Ramos (cell line): ENCODE data around the gene WSCD2.

ENCODE experiments used
- in situ Hi-C: fragments of 300-500 bp; cut with MboI; formaldehyde crosslinking; loops from one replicate; pipeline ENCODE4 v1.14.3; 2022; ENCODE audit warnings: low sequenced_read_pairs; ENCODE audit not compliant: unreplicated experiment

WSCD2 gene

DNA sequence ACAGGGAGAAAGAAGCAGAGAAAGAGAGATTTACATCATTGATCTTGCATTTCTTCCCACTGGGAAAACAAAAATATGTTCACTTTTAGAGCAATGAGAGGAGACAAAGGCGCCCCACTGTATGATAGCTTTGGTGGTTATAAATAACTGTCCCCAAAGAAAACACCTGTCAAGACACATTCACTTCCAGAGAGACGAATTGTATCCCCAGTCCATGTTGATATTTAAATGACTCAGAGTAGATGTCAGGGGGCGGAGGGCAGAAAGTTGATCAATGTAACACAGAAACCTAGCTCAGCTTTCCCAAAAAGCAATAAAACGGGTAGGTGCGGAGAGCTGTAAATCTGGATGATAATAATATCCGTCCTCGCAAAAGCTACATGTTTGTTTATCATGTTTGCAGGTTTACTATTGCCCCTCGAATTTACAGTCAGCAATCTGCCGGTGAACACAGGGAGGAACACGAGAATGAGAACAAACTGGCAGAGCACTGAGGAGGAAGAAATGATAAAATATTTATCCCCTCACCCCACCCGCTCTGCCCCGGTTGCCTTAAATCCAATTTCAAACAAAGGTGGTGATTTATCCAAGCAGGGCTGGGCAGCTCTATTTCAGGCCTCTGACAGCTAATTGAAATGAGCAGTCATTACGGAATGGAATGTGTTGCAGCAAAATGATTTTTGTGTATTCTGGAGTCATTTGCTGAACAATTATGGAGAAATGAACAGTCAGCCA, 125.6 kb downstream of the WSCD2 start:
- in situ Hi-C loops, result no loop called here

DNA sequence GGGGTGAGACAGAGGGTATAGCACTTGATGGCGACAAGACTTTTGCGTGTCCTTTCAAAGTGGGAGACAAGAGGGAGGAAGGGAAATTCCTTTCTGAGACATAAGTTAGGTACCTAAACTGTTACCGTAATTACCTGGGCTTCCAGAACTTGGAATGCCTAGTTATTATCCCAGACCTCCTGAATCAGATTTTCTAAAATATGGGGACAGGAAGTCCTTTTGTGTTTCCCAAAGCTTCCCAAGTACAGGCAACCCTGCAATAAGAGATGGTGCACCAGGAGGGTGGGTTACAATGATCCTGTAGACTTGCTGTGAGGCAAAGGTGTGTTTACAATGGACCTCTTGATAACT, 126.1 kb downstream of the WSCD2 start:
- in situ Hi-C loops, result no loop called here

DNA sequence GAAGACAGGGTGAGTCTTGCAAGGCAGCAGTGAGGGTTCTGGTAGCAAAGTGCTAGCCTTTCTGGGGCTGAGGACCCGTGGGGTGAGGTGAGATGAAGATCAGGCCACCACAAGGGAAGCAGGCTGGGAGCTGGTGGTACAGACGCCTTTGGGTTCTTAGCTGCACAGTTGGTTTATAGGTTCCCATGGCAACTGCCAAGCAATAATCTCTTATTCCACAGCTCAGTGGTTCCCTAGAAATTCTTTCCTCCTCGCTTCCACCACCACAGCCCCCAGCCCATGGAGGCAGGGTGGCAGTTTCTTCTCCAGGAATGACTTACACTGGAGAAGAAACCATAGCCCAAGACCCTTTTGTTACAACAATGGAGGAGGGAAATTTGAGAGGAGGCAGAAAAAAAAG, 127.9 kb downstream of the WSCD2 start:
- in situ Hi-C loops, result no loop called here

DNA sequence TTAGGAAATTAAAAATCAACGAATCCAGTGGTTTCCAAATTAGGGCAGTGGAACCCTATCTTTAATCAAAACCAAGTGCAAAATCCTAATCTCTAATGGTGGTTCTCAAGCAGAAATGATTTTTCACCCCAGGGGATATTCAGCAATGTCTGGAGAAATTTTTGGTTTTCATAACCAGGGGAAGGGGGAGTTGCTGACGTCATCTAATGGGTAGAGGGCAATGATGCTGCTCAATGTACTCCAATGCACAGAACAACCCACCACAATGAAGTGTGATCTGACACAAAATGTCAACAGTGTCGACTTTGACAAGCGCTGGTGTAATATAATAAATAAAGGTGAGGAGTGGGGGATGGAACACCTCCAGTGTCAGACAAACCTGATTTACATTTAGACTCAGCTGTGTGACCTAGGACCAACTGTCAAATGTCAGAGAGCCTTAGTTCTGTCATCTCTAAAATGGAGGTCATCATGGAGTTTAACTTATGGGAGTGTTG, 128.6 kb downstream of the WSCD2 start:
- in situ Hi-C loops, result no loop called here

DNA sequence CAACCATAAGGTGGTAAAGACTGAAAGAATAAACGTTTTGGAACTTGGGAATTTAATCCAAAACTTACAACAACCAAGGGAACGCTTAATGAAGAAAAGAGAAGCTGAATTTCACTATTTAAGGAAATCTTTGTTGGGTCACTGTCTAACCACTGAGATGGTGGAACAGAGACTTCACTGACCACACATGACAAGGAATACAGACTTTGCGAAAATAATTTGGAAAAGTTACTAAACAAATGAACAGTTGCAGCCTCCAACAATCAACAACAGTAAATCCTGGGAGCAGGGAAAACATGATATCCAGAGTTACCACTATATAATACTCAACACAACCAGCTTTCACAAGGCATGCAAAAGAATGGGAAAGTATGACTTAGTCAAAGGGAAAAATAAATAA, 131.0 kb downstream of the WSCD2 start:
- in situ Hi-C loops, result no loop called here

DNA sequence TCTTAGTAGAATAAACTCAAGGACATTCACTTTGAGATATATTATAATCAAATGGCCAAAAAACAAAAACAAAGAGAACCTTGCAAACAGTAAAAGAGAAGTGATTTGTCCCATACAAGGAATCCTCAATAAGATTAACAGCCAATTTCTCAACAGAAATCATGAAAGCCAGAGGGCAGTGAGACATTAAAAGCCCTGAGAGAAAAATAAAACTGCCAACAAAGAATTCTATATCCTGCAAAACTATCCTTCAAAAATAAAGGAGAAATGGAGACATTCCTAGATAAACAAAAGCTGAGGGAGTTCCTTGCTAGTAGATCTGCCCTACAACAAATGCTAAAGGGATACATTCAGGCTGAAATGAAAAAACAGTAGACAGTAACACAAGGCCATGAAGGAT, 131.9 kb downstream of the WSCD2 start:
- in situ Hi-C loops, result no loop called here

DNA sequence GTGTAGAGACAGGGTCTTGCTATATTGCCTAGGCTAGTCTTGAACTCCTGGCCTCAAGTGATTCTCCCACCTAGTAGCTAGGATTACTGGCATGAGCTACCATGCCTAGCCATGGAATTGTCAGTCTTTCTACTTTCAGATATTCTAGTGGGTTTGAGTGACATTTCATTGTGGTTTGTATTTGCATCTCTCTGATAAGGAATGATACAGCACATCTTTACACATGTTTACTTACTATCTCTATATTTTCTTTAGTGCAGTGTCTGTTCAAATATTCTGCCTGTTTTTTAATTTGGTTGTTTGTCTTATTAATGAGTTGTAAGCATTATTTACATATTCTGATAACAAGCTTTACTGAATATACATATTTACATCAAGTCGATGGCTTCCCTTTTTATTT, 136.4 kb downstream of the WSCD2 start:
- in situ Hi-C loops, result no loop called here

DNA sequence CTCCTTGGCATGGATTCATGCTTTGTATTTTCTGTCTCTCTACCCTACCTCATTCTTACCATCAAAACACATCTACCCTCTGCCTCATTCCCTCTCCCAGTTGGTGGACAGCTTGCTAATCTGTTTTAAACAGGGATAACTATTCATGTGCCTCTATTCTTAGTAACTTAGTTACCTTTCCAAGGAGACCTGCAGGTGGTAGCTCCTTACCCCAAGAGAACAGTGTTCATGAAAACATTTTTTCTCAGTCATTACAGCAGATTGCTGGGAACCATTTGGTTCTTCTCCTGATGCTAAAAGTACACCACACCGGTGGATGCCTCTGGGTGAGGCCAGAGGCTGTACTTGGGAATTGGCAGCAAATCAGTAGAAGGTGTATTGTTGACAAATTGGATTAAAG, 137.0 kb downstream of the WSCD2 start:
- in situ Hi-C loops, result no loop called here

DNA sequence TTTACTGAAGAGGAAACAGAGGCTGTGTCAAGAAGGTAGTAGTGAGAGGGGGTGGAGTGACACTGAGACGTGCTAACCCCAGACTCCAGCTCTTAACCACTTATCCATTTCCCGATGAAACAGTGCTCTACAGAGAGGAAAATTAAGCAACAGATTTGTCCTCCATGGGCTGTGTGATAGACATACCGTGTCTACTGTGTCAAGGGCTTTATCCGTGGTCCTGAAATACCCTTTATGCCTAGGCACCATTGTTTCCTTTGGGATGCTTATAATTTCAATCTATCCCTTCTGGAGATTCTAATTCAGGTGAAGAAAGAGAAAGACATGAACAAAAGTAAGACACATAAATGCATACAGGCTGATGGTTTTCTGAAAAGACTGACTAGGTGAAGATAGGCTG, 138.4 kb downstream of the WSCD2 start:
- in situ Hi-C loops, result no loop called here

DNA sequence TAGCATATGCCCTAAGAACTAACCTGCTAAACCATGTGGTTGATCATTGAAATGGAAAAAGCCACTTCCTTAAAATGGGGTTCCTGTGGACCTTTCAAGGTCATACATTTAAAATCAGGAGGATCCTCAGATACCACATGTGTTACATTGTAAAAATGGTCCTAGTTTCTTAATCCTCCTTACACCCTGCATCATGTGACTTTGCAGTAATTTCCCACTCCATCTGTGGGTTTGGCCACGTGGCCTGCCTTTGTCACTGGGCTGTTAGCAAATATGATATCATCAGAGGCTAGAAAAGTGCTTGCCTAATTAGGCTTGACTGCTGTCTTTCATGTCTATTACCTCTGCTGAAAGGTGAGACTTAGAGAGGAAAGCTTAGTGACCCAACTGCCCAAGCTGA, 139.3 kb downstream of the WSCD2 start:
- in situ Hi-C loops, result no loop called here

DNA sequence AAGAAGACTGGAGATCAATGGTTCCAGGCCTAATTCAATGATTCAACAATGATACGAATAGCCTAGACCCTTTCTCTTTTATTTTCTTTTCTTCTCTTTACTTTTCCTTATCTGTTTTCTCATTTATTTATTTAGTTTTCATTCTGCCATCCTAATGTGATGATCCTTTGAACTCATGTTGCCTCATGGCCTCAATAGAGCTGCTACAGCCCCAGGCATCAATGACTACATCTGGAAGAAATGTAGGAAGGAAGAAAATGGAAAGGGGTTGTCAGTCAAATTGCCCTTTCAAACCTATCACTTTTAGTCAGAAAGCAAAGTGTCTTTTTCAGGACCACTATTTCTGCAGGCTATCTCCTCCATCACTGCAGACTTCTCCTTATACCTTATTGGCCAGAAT, 140.1 kb downstream of the WSCD2 start:
- in situ Hi-C loops, result no loop called here

DNA sequence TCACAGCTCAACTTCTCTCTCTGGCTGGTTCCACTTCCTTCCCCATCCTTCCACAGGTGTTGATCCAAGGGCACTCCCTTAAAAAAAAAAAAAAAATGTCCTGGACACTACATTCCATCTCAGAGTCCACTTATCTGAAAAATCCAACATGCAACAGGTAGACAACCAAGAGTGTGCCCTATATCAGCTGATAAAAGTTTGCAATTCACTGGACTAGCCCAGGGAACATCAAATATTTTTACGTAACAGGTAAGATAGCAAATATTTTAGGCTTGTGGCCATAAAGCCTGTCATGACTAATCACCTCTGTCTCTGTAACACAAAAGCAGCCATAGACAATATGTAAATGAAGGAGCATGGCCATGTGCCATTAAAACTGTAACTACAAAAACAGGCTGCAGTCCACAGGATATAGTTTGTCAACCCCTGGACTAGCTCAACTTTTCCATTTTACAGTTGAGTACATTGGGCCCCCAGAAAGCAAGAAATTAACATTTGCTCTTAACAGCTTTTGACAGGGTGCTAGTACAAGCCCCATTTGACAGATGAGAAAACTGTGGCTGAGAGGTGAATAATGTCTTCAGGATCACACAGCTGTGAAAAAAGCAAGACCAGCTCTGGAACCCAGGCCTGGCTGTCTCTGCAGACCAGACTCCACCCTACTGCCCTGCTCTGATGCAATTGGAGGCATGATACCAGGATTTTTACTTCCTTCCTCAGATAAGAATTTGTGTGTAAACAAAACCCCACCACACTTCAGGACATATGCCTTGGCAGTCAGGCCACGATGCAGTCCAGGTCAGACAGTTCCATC, 141.2 kb downstream of the WSCD2 start:
- in situ Hi-C loops, result no loop called here

DNA sequence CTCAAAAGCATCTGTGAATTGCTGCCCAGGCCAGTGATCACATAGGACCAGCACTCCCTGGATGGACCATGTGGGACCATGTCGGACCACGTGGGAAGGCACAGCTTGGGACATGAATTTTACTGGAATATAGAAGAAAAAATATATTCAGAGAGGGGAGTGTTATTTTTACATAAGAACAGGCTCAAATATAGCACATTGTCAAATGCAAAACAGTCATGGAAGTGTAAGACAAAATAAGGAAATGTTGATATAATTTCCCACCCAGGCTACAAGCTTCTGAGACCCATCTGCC, 141.7 kb downstream of the WSCD2 start:
- in situ Hi-C loops, result no loop called here

DNA sequence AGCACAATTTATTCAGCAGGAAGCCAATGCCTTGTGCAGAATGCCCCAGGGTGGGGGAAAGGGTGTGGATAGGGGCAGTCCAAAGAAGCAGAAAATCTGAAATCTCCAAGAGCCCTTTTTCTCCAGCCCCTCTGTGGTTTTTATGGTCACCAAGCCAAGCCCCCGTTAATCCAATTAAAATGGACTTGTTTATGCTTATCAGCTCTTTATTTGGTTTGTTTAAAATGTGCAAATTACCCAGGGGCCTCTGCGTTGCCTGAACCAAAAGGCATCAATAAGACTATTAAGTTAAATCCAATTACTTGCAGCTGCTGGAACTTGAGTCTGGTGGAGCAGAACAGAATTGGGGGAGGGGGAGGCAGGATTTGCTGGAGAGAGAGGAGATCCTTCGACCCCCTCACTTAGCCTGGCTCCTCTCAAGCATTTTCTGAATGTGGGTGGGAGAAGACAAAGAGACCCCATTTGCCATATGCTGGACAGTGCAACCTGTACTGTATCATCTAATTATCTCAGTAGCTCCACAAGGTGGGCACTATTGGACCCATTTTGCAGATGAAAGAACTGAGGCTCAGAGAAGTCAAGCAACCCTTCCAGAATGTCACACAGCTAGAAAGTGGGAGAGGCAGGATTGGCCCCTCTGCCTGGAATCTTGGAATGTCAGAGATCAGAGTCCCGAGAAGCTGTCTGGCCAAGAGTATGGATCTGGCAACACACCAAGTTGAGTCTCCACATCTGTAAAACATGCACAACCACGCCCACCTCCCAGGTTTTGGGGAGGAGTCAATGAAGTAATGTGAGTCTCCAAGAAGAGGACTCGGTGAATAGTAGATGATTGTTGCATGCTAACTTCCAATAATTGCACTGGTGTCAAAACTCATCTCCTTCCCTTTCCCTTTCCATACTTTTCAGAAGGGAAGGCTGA, 143.1 kb downstream of the WSCD2 start:
- in situ Hi-C loops, result no loop called here

DNA sequence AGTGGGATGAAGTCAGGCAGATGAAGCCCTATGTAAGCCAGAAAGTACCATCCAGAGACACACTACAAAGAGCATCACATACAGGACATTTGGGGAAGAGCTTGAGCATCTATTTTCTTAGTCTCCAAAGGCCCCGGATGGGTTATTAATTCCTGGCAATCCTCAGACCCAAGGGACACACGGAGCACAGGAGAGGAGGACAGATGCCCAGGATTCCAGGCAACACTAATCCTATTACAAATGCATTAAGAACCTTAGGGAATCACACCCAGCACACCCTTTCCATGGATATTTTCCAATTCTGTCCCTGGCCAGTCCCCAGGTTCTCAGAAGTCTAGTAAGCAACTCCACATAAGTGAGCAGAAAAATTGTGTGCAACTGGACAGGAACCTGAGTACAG, 144.1 kb downstream of the WSCD2 start:
- in situ Hi-C loops, result no loop called here

DNA sequence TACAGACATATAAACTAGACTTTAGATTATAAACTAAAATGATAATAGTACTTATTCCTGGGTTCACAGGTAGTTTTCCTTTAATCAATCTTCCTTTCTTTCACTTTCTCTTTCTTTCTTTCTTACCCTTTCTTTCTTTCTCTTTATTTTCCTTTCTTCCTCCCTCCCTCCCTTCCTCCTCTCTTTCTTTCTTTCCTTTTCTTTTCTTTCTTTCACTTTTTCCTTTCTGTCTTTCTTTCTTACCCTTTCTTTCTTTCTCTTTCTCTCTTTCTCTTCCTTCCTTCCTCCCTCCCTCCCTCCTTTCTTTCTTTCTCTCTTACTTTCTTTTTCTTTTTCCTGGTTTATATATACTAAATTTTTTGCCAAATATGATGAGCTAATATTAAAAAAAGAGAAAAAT, 148.5 kb downstream of the WSCD2 start:
- in situ Hi-C loops, result no loop called here

DNA sequence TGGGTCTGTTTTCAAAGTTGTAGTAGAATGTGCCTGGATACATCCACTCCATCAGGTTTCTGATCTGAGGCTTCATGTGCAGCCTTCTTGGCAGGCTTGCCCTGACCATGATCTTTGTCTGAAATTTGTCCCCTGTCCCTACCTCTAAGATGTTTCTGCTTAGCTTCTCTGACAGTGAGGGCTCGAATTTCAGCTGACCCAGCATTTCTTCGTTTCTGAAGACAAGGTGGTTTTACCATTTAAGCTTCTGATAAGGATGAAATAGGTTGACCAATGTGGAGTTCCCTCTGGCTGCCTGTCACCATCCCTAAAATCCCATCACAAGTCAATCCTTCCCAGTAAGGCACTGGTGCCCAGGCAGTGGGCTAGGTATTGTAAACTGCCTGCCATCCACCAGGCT, 153.1 kb downstream of the WSCD2 start:
- in situ Hi-C loops, result no loop called here

DNA sequence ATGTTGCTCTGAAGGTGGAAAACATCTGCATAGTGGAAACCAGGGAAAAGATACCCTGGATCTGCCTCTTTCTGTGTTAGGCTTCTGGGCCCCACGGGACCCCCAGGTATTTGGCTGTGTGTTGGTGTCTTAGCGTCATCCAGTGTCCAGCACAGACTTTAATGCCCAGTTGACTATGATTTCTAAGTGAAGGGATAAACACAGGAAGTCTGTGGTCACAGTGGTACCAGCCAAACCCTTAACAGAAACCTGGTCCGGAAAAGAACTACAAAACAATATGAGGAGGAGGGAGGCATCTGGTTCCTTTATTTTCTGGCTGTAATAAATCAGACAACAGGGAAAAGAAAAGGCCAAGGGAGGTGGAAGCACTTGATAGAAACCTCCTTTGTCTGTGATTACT, 153.6 kb downstream of the WSCD2 start:
- in situ Hi-C loops, result no loop called here

DNA sequence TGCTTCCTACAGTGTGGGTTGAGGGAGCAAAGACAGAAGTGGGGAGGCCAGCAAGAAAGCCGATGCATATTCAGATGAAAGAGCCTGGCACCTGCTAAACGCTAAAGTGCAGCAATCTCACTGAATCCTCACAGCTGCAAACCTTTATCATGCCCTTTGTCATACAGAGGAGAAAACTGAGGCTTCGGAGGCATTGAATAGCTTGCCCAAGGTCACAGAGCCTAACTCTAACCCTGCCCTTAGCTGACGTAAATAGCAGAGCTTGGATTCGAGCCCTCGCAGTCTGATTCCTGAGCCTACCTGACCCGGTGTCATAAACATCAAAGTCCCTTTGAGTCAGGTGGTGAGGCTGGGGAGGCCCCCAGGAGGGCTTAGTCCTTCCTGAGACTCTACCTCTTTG, 155.1 kb downstream of the WSCD2 start:
- in situ Hi-C loops, result no loop called here

DNA sequence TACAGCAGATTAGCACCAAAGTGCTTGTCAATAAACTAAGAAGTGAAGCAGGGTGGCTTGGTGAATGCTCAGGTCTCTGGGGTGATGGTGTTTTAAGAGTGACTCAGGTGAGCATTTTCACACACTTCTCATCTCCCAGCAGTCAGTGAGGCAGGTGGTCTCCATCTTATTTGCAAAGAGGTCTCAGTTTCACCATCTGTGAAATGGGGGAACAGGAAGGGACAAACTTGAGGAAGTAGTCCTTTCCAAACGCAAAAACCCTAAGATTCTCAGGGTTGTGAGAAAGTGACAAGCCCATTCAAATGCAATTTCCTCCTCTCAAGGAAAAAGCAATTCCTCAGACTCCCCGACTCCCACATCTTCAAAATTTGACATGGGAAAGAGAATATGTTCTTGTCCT, 155.9 kb downstream of the WSCD2 start:
- in situ Hi-C loops, result no loop called here

DNA sequence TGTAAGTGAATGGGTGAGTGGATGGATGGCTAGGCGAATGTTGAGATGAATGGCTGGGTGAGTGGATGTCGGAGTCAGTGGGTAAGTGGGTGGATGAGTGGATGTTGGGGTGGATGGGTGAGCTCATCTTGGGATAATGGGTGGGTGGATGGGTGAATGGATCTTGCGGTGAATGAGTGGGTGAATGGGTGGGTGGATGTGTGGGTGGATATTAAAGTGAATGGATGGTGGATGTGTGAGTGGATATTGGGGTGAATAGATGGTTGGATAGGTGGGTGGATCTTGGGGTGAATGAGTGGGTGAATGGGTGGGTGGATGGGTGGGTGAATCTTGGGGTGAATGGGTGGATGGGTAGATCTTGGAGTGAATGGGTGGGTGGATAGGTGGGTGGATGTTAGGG, 158.1 kb downstream of the WSCD2 start:
- in situ Hi-C loops, result no loop called here
